IMR-90 (cell line): Measurements from ENCODE around the gene KAZN.

ENCODE experiments used
- BHLHE40 ChIP-seq: fragments of 150-350 bp; IDR thresholded peaks from 2 replicates; pipeline ENCODE4 v1.6.1; 2016; ENCODE audit warnings: mild to moderate bottlenecking, low read depth, low read length
- CEBPB ChIP-seq: IDR thresholded peaks from 2 replicates; pipeline ENCODE4 v1.6.1; 2012; ENCODE audit warnings: low read depth, low read length, improper control_type of control experiment
- CTCF ChIP-seq: conservative IDR thresholded peaks from 2 replicates; pipeline ENCODE4 v1.5.1; 2012; ENCODE audit warnings: mild to moderate bottlenecking, low read depth, low read length, improper control_type of control experiment
- MAFK ChIP-seq: IDR thresholded peaks from 2 replicates; pipeline ENCODE4 v1.6.1; 2012; ENCODE audit warnings: low read depth, low read length, improper control_type of control experiment
- POLR2A ChIP-seq: IDR thresholded peaks from 2 replicates; pipeline ENCODE4 v1.6.1; 2012; ENCODE audit warnings: mild to moderate bottlenecking, low read depth, low read length
- RAD21 ChIP-seq: IDR thresholded peaks from 2 replicates; pipeline ENCODE4 v1.6.1; 2012; ENCODE audit warnings: low read length, improper control_type of control experiment
- RCOR1 ChIP-seq: IDR thresholded peaks from 2 replicates; pipeline ENCODE4 v1.6.1; 2012; ENCODE audit warnings: mild to moderate bottlenecking, low read length, improper control_type of control experiment; ENCODE audit not compliant: insufficient replicate concordance
- RFX5 ChIP-seq: IDR thresholded peaks from 2 replicates; pipeline ENCODE4 v1.8.0; 2012; ENCODE audit warnings: low read depth, mild to moderate bottlenecking, low read length, moderate library complexity
- USF2 ChIP-seq: fragments of 150-350 bp; IDR thresholded peaks from 2 replicates; pipeline ENCODE4 v1.6.1; 2017; ENCODE audit warnings: mild to moderate bottlenecking, antibody characterized with exemption, low read length, low read depth

GRCh38 chr1:14605945-14606344 lies 7.5 kb downstream of the KAZN start:
- no peak for TF ChIP-seq CTCF
- no peak for TF ChIP-seq USF2
- no peak for TF ChIP-seq POLR2A
- TF ChIP-seq CEBPB: no peak
- TF ChIP-seq RFX5: no peak
- no peak for TF ChIP-seq RAD21
- TF ChIP-seq BHLHE40: no peak
- TF ChIP-seq RCOR1: no peak
- no peak for TF ChIP-seq MAFK
